Osteocyte (in vitro differentiated cells): ENCODE results near the gene CCNYL1. TPM values are rescaled to one million over a fixed set of nuclear protein-coding genes. Genes with fewer than 3 reads are reported as not detected.
"Not testable (repeated sequence)": the region's sequence is repeated elsewhere in the genome, so short reads cannot be mapped to it uniquely, and the experiment has no call there.

Experiments
- DNase-seq: peaks from one replicate; pipeline ENCODE4 v3.0.0; 2021; ENCODE audit warnings: mixed read lengths; ENCODE audit not compliant: unreplicated experiment; ENCODE audit errors: extremely low spot score
- H3K27ac Mint-ChIP-seq: one replicate; pipeline ENCODE4 v1.8.0; 2021; ENCODE audit warnings: mild to moderate bottlenecking, mixed read lengths; ENCODE audit not compliant: unreplicated experiment
- H3K27me3 Mint-ChIP-seq: one replicate; pipeline ENCODE4 v1.8.0; 2021; ENCODE audit warnings: mixed read lengths; ENCODE audit not compliant: unreplicated experiment
- H3K36me3 Mint-ChIP-seq: one replicate; pipeline ENCODE4 v1.8.0; 2021; ENCODE audit warnings: mixed read lengths; ENCODE audit not compliant: unreplicated experiment
- H3K4me1 Mint-ChIP-seq: one replicate; pipeline ENCODE4 v1.8.0; 2021; ENCODE audit warnings: mixed read lengths; ENCODE audit not compliant: unreplicated experiment
- H3K4me3 Mint-ChIP-seq: one replicate; pipeline ENCODE4 v1.8.0; 2021; ENCODE audit warnings: mild to moderate bottlenecking, moderate library complexity, mixed read lengths; ENCODE audit not compliant: unreplicated experiment
- H3K9me3 Mint-ChIP-seq: one replicate; pipeline ENCODE4 v1.8.0; 2021; ENCODE audit warnings: mixed read lengths; ENCODE audit not compliant: unreplicated experiment
- CTCF ChIP-seq: fragments of 200-600 bp; sonication (generic); IDR thresholded peaks from 2 replicates; pipeline ENCODE4 v1.5.0; 2021; ENCODE audit warnings: antibody characterized with exemption, mild to moderate bottlenecking, moderate library complexity
- total RNA-seq: library from RNA; stranded (reverse); gene quantifications from 2 replicates; pipeline ENCODE4 v1.2.1, GENCODE V29; 2021

Gene CCNYL1
- total RNA-seq, 1 donor from 2014 or later, result 16.8 TPM

GRCh38 chr2:207720517-207721187 is 9.2 kb downstream of the CCNYL1 start:
- Mint-ChIP-seq H3K9me3 (no peaks in the 10 kb centered on the region), H3K36me3 (peaks cover 4% of the 10 kb centered on the region), H3K27me3 (no peaks in the 10 kb centered on the region), H3K4me1 (peaks cover 17% of the 10 kb centered on the region), H3K27ac (no peak overlapping the region), H3K4me3 (no peak overlapping the region)
- DNase-seq, result no peak
- TF ChIP-seq CTCF, result no peak

- no peaks in the 10 kb centered on the region for H3K27me3 Mint-ChIP-seq
- H3K4me3 Mint-ChIP-seq, result no peak overlapping the region
- peaks cover 2% of the 10 kb centered on the region for H3K36me3 Mint-ChIP-seq
- no peak for TF ChIP-seq CTCF
- DNase-seq, result no peak
- no peaks in the 10 kb centered on the region for H3K9me3 Mint-ChIP-seq
- H3K27ac Mint-ChIP-seq, result no peak overlapping the region
- H3K4me1 Mint-ChIP-seq, result peaks cover 31% of the 10 kb centered on the region
Measured at GRCh38 chr2:207722773-207723424, 11.5 kb downstream of the CCNYL1 start.

- not testable (repeated sequence) for H3K27me3 Mint-ChIP-seq, H3K27ac Mint-ChIP-seq, H3K9me3 Mint-ChIP-seq, H3K36me3 Mint-ChIP-seq, H3K4me3 Mint-ChIP-seq, DNase-seq
- peaks cover 31% of the 10 kb centered on the region for H3K4me1 Mint-ChIP-seq
Measured at GRCh38 chr2:207723425-207723787, 12.0 kb downstream of the CCNYL1 start.

GRCh38 chr2:207724113-207724512 is 12.7 kb downstream of the CCNYL1 start:
- TF ChIP-seq CTCF, result no peak
- Mint-ChIP-seq H3K4me3 (no peak overlapping the region), H3K9me3 (no peaks in the 10 kb centered on the region), H3K27ac (no peak overlapping the region), H3K36me3 (peaks cover 2% of the 10 kb centered on the region), H3K27me3 (no peaks in the 10 kb centered on the region), H3K4me1 (peaks cover 26% of the 10 kb centered on the region)
- no peak for DNase-seq

GRCh38 chr2:207725873-207726578 is 14.6 kb downstream of the CCNYL1 start:
- Mint-ChIP-seq H3K36me3 (peaks cover 7% of the 10 kb centered on the region), H3K4me3 (no peak overlapping the region), H3K9me3 (no peaks in the 10 kb centered on the region), H3K4me1 (peaks cover 22% of the 10 kb centered on the region), H3K27me3 (no peaks in the 10 kb centered on the region), H3K27ac (no peak overlapping the region)
- TF ChIP-seq CTCF, result no peak
- no peak for DNase-seq
